Osteoblast (primary cell): ENCODE results near the gene RGS12. TPM values are rescaled to one million over a fixed set of nuclear protein-coding genes. Genes with fewer than 3 reads are reported as not detected.
"Not testable (repeated sequence)": the region's sequence is repeated elsewhere in the genome, so short reads cannot be mapped to it uniquely, and the experiment has no call there.

Source experiments
- DNase-seq: peaks from one replicate; pipeline ENCODE4 v3.0.0; 2011; ENCODE audit warnings: low spot score, mixed read lengths; ENCODE audit not compliant: insufficient read length; ENCODE audit errors: missing footprints
- H2AFZ ChIP-seq: 2 replicates; pipeline ENCODE4 v1.6.0; 2011; ENCODE audit warnings: mild to moderate bottlenecking, low read length
- H3K27ac ChIP-seq: 2 replicates; pipeline ENCODE4 v1.5.1; 2011; ENCODE audit warnings: mild to moderate bottlenecking, low read depth, low read length, moderate library complexity
- H3K27me3 ChIP-seq: 2 replicates; pipeline ENCODE4 v1.6.0; 2012; ENCODE audit warnings: mild to moderate bottlenecking, control low read depth, inconsistent platforms, low read length, moderate library complexity; ENCODE audit not compliant: insufficient read depth
- H3K36me3 ChIP-seq: 2 replicates; pipeline ENCODE4 v1.5.1; 2011; ENCODE audit warnings: mild to moderate bottlenecking, low read length, control low read depth, moderate library complexity; ENCODE audit not compliant: insufficient read depth
- H3K4me1 ChIP-seq: 2 replicates; pipeline ENCODE4 v1.5.1; 2011; ENCODE audit warnings: mild to moderate bottlenecking, low read length, control low read depth, moderate library complexity; ENCODE audit not compliant: insufficient read depth
- H3K4me2 ChIP-seq: 2 replicates; pipeline ENCODE4 v1.6.0; 2011; ENCODE audit warnings: mild to moderate bottlenecking, low read length; ENCODE audit not compliant: insufficient read depth
- H3K4me3 ChIP-seq: fragments of 200-600 bp; sonication (generic); 3 replicates; pipeline ENCODE4 v1.5.1; 2012; ENCODE audit warnings: mild to moderate bottlenecking, low read length, inconsistent platforms; ENCODE audit not compliant: insufficient read depth
- H3K79me2 ChIP-seq: 2 replicates; pipeline ENCODE4 v1.6.0; 2012; ENCODE audit warnings: mild to moderate bottlenecking, low read length, control low read depth, inconsistent platforms; ENCODE audit not compliant: insufficient read depth
- H3K9me3 ChIP-seq: 2 replicates; pipeline ENCODE4 v1.5.1; 2011; ENCODE audit warnings: low read depth, low read length, control low read depth
- H4K20me1 ChIP-seq: 2 replicates; pipeline ENCODE4 v1.6.0; 2012; ENCODE audit warnings: mild to moderate bottlenecking, low read length, control low read depth; ENCODE audit not compliant: insufficient read depth
- total RNA-seq: library from RNA; depleted of rRNA; stranded (reverse); fragments of >200 nt; gene quantifications from 2 replicates; pipeline ENCODE4 v1.2.3, GENCODE V29; 2012
- TF ChIP-seq, protein P1 (sequence below): IDR thresholded peaks from 2 replicates; pipeline ENCODE4 v1.5.1; 2011; ENCODE audit warnings: mild to moderate bottlenecking, low read depth, low read length, moderate library complexity; ENCODE audit errors: extremely low read depth

RGS12 gene
- total RNA-seq, 1 donor = 61.2 TPM

DNA sequence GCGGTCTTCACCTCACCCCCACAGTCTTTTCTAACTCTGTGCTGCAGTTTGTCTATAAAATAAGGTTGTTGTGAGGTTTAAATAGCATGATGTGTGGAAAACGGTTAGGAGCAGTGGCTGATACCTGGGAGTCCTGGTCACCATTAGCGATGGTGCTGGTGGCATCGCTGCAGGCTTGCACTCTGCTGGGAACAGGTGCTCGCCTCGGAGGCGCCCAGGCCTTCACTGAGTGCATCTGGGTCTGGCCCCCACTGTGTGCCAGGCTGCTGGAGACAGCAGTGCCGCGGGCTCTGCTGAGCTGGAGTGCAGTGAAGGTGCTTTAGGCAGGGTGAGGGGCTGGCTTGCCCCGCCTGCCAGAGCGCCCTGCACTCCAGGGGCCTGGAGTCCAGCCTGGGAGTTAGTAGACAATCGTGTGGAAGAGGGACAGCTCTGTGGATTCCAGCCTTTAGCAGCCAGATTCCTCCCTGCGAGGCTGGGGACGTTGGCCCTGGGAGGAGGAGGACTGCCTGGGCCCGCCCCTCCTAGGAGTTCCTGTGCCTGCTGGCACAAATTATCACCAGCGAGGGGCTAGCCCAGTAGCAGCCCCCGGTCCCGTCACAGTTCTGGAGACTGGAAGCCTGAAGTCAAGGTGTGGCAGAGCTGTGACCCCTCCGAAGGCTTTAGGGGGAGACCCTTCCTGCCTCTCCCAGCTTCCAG is 7.3 kb downstream of the RGS12 start:
- H2AFZ ChIP-seq = no peak overlapping the region
- H3K36me3 ChIP-seq = no peaks in the 10 kb centered on the region
- H3K9me3 ChIP-seq = no peaks in the 10 kb centered on the region
- H3K4me1 ChIP-seq = peaks cover 10% of the 10 kb centered on the region
- H4K20me1 ChIP-seq = peaks cover 39% of the 10 kb centered on the region
- no peaks in the 10 kb centered on the region for H3K27me3 ChIP-seq
- TF ChIP-seq, protein P1, sequence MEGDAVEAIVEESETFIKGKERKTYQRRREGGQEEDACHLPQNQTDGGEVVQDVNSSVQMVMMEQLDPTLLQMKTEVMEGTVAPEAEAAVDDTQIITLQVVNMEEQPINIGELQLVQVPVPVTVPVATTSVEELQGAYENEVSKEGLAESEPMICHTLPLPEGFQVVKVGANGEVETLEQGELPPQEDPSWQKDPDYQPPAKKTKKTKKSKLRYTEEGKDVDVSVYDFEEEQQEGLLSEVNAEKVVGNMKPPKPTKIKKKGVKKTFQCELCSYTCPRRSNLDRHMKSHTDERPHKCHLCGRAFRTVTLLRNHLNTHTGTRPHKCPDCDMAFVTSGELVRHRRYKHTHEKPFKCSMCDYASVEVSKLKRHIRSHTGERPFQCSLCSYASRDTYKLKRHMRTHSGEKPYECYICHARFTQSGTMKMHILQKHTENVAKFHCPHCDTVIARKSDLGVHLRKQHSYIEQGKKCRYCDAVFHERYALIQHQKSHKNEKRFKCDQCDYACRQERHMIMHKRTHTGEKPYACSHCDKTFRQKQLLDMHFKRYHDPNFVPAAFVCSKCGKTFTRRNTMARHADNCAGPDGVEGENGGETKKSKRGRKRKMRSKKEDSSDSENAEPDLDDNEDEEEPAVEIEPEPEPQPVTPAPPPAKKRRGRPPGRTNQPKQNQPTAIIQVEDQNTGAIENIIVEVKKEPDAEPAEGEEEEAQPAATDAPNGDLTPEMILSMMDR = no peak
- H3K27ac ChIP-seq = no peak overlapping the region
- H3K4me2 ChIP-seq = no peak overlapping the region
- no peak overlapping the region for H3K4me3 ChIP-seq
- peak; percentile 31 for DNase-seq
- peaks cover 73% of the 10 kb centered on the region for H3K79me2 ChIP-seq

DNA sequence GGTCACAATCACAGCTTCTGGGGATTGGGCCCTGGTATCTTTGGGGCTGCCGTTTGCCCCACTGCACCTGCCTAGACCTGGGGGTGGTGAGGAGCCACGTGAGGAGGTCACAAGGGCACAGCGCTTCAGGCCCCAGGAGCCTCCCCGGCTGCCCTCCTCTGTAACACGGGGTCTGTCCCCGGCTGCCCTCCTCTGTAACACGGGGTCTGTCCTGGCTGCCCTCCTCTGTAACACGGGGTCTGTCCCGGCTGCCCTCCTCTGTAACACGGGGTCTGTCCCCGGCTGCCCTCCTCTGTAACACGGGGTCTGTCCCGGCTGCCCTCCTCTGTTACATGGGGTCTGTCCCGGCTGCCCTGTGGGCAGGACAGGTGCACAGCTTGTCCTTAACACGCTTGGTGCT is 8.1 kb downstream of the RGS12 start:
- not testable (repeated sequence) for H3K4me2 ChIP-seq

GRCh38 chr4:3301450-3302172 is 8.8 kb downstream of the RGS12 start:
- Histone ChIP-seq H3K9me3 (no peaks in the 10 kb centered on the region), H3K4me2 (peak overlapping the region; percentile 13), H3K27ac (peak overlapping the region; percentile 20), H3K36me3 (no peaks in the 10 kb centered on the region), H3K79me2 (peaks cover 78% of the 10 kb centered on the region), H2AFZ (no peak overlapping the region), H3K4me3 (no peak overlapping the region), H3K4me1 (peaks cover 20% of the 10 kb centered on the region), H3K27me3 (no peaks in the 10 kb centered on the region), H4K20me1 (peaks cover 53% of the 10 kb centered on the region)
- peak; percentile 63 for DNase-seq
- TF ChIP-seq, protein P1 = no peak

More for the DNA sequence above, 8.1 kb downstream of the RGS12 start:
- DNase-seq, H3K36me3 ChIP-seq, H3K9me3 ChIP-seq, H3K27me3 ChIP-seq, H3K27ac ChIP-seq, H2AFZ ChIP-seq, H3K4me3 ChIP-seq: not testable (repeated sequence)
- peaks cover 77% of the 10 kb centered on the region for H3K79me2 ChIP-seq
- H4K20me1 ChIP-seq = peaks cover 46% of the 10 kb centered on the region
- peaks cover 18% of the 10 kb centered on the region for H3K4me1 ChIP-seq

DNA sequence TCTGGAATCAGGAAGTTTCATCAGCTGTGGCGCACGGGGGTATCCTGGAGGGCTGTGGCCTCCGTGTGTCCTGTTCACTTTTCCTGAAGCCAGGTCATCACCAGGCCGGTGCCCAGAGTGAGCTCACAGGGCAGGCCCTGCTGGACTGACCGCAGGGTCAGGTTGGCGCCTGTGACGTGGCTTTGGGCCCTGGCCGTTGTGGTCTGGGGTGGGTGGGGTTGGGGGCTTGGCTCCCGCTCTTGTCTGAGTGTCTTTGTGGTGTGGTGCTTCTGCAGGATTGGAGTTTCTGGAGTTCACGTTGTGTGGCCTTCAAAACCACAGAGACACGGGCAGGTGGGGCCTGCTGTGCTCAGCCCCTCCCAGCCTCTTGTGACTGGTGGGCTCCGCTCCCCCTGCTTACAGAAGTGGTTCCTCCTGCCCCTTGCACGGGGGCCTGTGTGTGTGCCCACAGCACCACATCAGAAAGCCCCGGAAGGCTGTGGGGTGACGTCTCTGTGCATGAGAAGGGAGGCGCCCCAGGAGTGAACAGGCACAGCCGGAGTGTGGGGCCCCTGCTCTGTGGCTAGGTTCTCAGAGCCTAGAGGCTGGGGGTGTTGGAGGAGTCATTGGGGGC is 9.5 kb downstream of the RGS12 start:
- H4K20me1 ChIP-seq = peaks cover 49% of the 10 kb centered on the region
- peaks cover 20% of the 10 kb centered on the region for H3K4me1 ChIP-seq
- TF ChIP-seq, protein P1 = no peak
- no peak overlapping the region for H3K4me3 ChIP-seq
- H3K4me2 ChIP-seq = peak overlapping the region; percentile 13
- H3K79me2 ChIP-seq = peaks cover 83% of the 10 kb centered on the region
- H3K9me3 ChIP-seq = no peaks in the 10 kb centered on the region
- H3K27me3 ChIP-seq = no peaks in the 10 kb centered on the region
- H2AFZ ChIP-seq = no peak overlapping the region
- no peak overlapping the region for H3K27ac ChIP-seq
- H3K36me3 ChIP-seq = no peaks in the 10 kb centered on the region
- peak; percentile 93 for DNase-seq
